H1 (cell line): Measurements from ENCODE around the gene DET1. TPM values are rescaled to one million over a fixed set of nuclear protein-coding genes. Genes with fewer than 3 reads are reported as not detected.

Experiments
- CTCF ChIA-PET: fragments of 300-600 bp; sonication (Branson Sonifier 250); formaldehyde crosslinking; loops from one replicate; lab custom pipeline; 2021; ENCODE audit not compliant: partially characterized antibody; lab: Charles Lee
- POLR2A ChIA-PET: fragments of 300-600 bp; sonication (Branson Sonifier 250); formaldehyde crosslinking; loops from one replicate; lab custom pipeline; 2021; ENCODE audit warnings: inconsistent platforms; ENCODE audit not compliant: partially characterized antibody; lab: Charles Lee
- DNase-seq, 2 experiments: peaks; one replicate each; pipeline versions ENCODE4 v3.0.0 to v3.0.0-alpha.2; 2010 to 2022; ENCODE audit warnings: low spot score in 2 of 2, low read depth in 1 of 2, mixed read lengths in 1 of 2
- FAIRE-seq: peaks from 2 replicates; lab custom pipeline; 2011; peaks lifted over from hg19 to GRCh38; lab: Jason Lieb, UNC
- H2AFZ ChIP-seq: 2 replicates; pipeline ENCODE4 v1.8.1; 2012; ENCODE audit warnings: low read length, inconsistent platforms
- H2AK5ac ChIP-seq: 2 replicates; pipeline ENCODE4 v1.6.1; 2013; ENCODE audit warnings: low read depth, low read length
- H2BK120ac ChIP-seq: replicated peaks from 2 replicates; pipeline ENCODE3; 2013; ENCODE audit warnings: low read depth, low read length, inconsistent platforms
- H2BK12ac ChIP-seq: 2 replicates; pipeline ENCODE4 v1.6.1; 2013; ENCODE audit warnings: low read depth, low read length
- H2BK15ac ChIP-seq: 2 replicates; pipeline ENCODE4 v1.6.1; 2013; ENCODE audit warnings: low read length
- H2BK20ac ChIP-seq: 2 replicates; pipeline ENCODE4 v1.6.1; 2013; ENCODE audit warnings: low read length
- H2BK5ac ChIP-seq: 2 replicates; pipeline ENCODE4 v1.6.1; 2013; ENCODE audit warnings: low read depth, low read length
- H3K14ac ChIP-seq: 2 replicates; pipeline ENCODE4 v1.6.1; 2013; ENCODE audit warnings: inconsistent platforms; ENCODE audit not compliant: insufficient read length
- H3K18ac ChIP-seq: 2 replicates; pipeline ENCODE4 v1.6.1; 2013; ENCODE audit warnings: low read length; ENCODE audit errors: extremely low read depth
- H3K23ac ChIP-seq: 2 replicates; pipeline ENCODE4 v1.6.1; 2013; ENCODE audit warnings: inconsistent platforms; ENCODE audit not compliant: insufficient read length
- H3K23me2 ChIP-seq: 2 replicates; pipeline ENCODE4 v1.6.1; 2013; ENCODE audit warnings: low read depth, low read length
- H3K27ac ChIP-seq: 2 replicates; pipeline ENCODE4 v1.6.1; 2011; ENCODE audit warnings: low read depth, low read length, inconsistent platforms
- H3K27me3 ChIP-seq, 4 experiments: replicated peaks in 1 of 4; 1 replicate in 1 of 4; 2 replicates in 3 of 4; pipeline versions ENCODE4 v1.6.1 to v1.8.1; 2011 to 2013; ENCODE audit warnings: low read length in 3 of 4, mild to moderate bottlenecking in 3 of 4, inconsistent platforms in 2 of 4, mixed read lengths in 2 of 4, moderate library complexity in 1 of 4; ENCODE audit not compliant: control insufficient read depth in 3 of 4, insufficient read depth in 3 of 4; ENCODE audit errors: extremely low read depth in 1 of 4
- H3K36me3 ChIP-seq, 4 experiments: 2 replicates each; pipeline versions ENCODE4 v1.6.1 to v1.8.1; 2011 to 2013; ENCODE audit warnings: mild to moderate bottlenecking in 4 of 4, low read length in 3 of 4, moderate library complexity in 2 of 4, control low read depth in 1 of 4, inconsistent platforms in 1 of 4; ENCODE audit not compliant: insufficient read depth in 4 of 4, control insufficient read depth in 2 of 4
- H3K4ac ChIP-seq: replicated peaks from 2 replicates; pipeline ENCODE3; 2013; ENCODE audit warnings: low read length, low read depth, mixed read lengths, inconsistent platforms; ENCODE audit not compliant: insufficient read length
- H3K4me1 ChIP-seq, 4 experiments: replicated peaks in 1 of 4; 1 replicate in 1 of 4; 2 replicates in 3 of 4; pipeline versions ENCODE4 v1.6.1 to v1.8.1; 2011 to 2013; ENCODE audit warnings: low read length in 3 of 4, inconsistent platforms in 2 of 4, mixed read lengths in 1 of 4; ENCODE audit not compliant: insufficient read depth in 4 of 4, control insufficient read depth in 3 of 4
- H3K4me2 ChIP-seq, 2 experiments: 2 replicates each; pipeline versions ENCODE4 v1.6.1 to v1.8.1; 2011 to 2013; ENCODE audit warnings: low read depth in 2 of 2, low read length in 2 of 2, control low read depth in 1 of 2, inconsistent platforms in 1 of 2, mild to moderate bottlenecking in 1 of 2; ENCODE audit not compliant: insufficient read depth in 1 of 2
- H3K4me3 ChIP-seq, 4 experiments: fragments of 200-600, 300-600 bp in 1 of 4; sonication (generic), shearing (Covaris generic), sonication (Bioruptor Twin) in 1 of 4; 2 replicates each; pipeline versions ENCODE4 v1.5.1 to v1.8.1; 2011 to 2016; ENCODE audit warnings: low read length in 4 of 4, low read depth in 3 of 4, control low read depth in 2 of 4, inconsistent platforms in 2 of 4, mild to moderate bottlenecking in 2 of 4, mixed read lengths in 1 of 4, moderate library complexity in 1 of 4; ENCODE audit not compliant: insufficient read depth in 2 of 4; ENCODE audit errors: extremely low read depth in 1 of 4
- H3K56ac ChIP-seq: replicated peaks from 2 replicates; pipeline ENCODE3; 2013; ENCODE audit warnings: low read depth, mild to moderate bottlenecking, mixed read lengths, low read length, inconsistent platforms; ENCODE audit not compliant: insufficient read length
- H3K79me1 ChIP-seq: 2 replicates; pipeline ENCODE4 v1.6.1; 2013; ENCODE audit warnings: low read depth, low read length, control low read depth
- H3K79me2 ChIP-seq, 2 experiments: 2 replicates each; pipeline versions ENCODE4 v1.6.1 to v1.8.1; 2012 to 2013; ENCODE audit warnings: low read length in 2 of 2, mild to moderate bottlenecking in 2 of 2, inconsistent platforms in 1 of 2; ENCODE audit not compliant: insufficient read depth in 2 of 2, control insufficient read depth in 1 of 2
- H3K9ac ChIP-seq, 4 experiments: replicated peaks in 1 of 4; 1 replicate in 1 of 4; 2 replicates in 3 of 4; pipeline versions ENCODE4 v1.6.1 to v1.8.1; 2011 to 2013; ENCODE audit warnings: low read depth in 3 of 4, low read length in 3 of 4, control low read depth in 2 of 4, mild to moderate bottlenecking in 2 of 4, moderate library complexity in 2 of 4, inconsistent platforms in 1 of 4; ENCODE audit errors: extremely low read depth in 1 of 4
- H3K9me3 ChIP-seq, 2 experiments: 2 replicates each; pipeline versions ENCODE4 v1.6.1 to v1.8.1; 2012 to 2013; ENCODE audit warnings: mild to moderate bottlenecking in 2 of 2, moderate library complexity in 2 of 2, control low read depth in 1 of 2, inconsistent platforms in 1 of 2, low read depth in 1 of 2, low read length in 1 of 2, mixed read lengths in 1 of 2; ENCODE audit not compliant: insufficient read depth in 2 of 2
- H4K20me1 ChIP-seq, 2 experiments: replicated peaks in 1 of 2; 2 replicates each; pipeline versions ENCODE3 to v1.8.1; 2011 to 2013; ENCODE audit warnings: inconsistent platforms in 2 of 2, low read length in 2 of 2, mild to moderate bottlenecking in 1 of 2; ENCODE audit not compliant: insufficient read depth in 2 of 2, control insufficient read depth in 1 of 2
- H4K5ac ChIP-seq: 2 replicates; pipeline ENCODE4 v1.6.1; 2013; ENCODE audit warnings: low read length, low read depth, mixed read lengths, inconsistent platforms; ENCODE audit not compliant: insufficient read length
- H4K8ac ChIP-seq: 2 replicates; pipeline ENCODE4 v1.8.0; 2013; ENCODE audit warnings: mild to moderate bottlenecking, moderate library complexity, low read length, inconsistent platforms; ENCODE audit not compliant: insufficient read depth; ENCODE audit errors: extremely low read depth
- H4K91ac ChIP-seq: replicated peaks from 2 replicates; pipeline ENCODE3; 2013; ENCODE audit warnings: low read length, mixed read lengths, inconsistent platforms; ENCODE audit not compliant: insufficient read length
- FOSL1 ChIP-seq: IDR thresholded peaks from 2 replicates; pipeline ENCODE4 v1.6.1; 2011; ENCODE audit warnings: mild to moderate bottlenecking, low read depth, low read length, moderate library complexity; ENCODE audit not compliant: insufficient read depth
- GABPA ChIP-seq: IDR thresholded peaks from 2 replicates; pipeline ENCODE4 v1.6.1; 2011; ENCODE audit warnings: mild to moderate bottlenecking, low read length, moderate library complexity, borderline replicate concordance; ENCODE audit not compliant: insufficient read depth
- WGBS, 2 experiments: shearing (Covaris generic) in 1 of 2; methylation state at CpG; one replicate each; pipeline versions ENCODE4 v1.1.6 to v1.1.7; 2013 to 2015; ENCODE audit warnings: low lambda C conversion rate in 2 of 2, mixed read lengths in 2 of 2, inconsistent platforms in 1 of 2, low coverage in 1 of 2, missing lambda C conversion rate in 1 of 2; ENCODE audit not compliant: insufficient replicate concordance in 2 of 2, insufficient coverage in 1 of 2, insufficient read length in 1 of 2; ENCODE audit errors: extremely low coverage in 1 of 2, missing lambda C conversion rate in 1 of 2; 5-methylcytosine and 5-hydroxymethylcytosine counted together
- polyA plus RNA-seq, 7 experiments: library from polyadenylated mRNA; depleted of rRNA in 3 of 7; stranded (reverse) in 5 of 7; unstranded in 2 of 7; fragments of >200 nt in 5 of 7; fragments of 200-250 nt in 2 of 7; gene quantifications; 1 replicate in 5 of 7; 2 replicates in 1 of 7; 4 replicates in 1 of 7; pipeline versions ENCODE4 v1.2.1 to v1.2.3, GENCODE V29; 2011 to 2013; ENCODE audit warnings: missing spikeins in 2 of 7, mixed read lengths in 2 of 7
- total RNA-seq: library from RNA; stranded (reverse); fragmentation: NEBNext Ultra II Directional; extraction: Animal tissue kit (Norgen Biotek cat#: 25700); gene quantifications from 2 replicates; pipeline ENCODE4 v1.2.1, GENCODE V29; 2021

Gene DET1
- total and polyA plus RNA-seq, 2 of the 8 experiments (the other 6 are each of a cell fraction or from before 2014, with no cell fraction given), result 5.4 to 8.5 TPM

DNA sequence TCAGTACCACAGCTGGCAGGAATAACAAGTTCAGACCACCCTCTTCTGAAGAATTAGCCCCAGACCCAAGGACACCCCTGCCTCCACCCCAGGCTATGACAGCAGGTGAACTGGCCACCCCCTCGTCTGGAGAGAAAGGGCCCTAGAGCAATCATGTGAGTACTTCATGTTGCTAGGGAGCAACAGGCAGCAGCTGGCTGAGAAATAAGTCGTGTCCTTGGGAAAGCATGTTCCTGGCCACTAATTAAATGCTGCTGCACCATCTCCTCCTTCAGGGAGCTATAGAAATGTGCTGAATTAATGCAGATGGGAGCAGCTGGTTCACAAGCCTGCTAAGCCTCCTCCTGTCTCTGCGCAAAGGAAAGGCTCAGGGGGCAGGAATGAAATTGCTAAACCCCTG is 47.5 kb downstream of the DET1 start:
- TF ChIP-seq GABPA, result no peak
- no peak for TF ChIP-seq FOSL1
- TF ChIP-seq, all 59 proteins: peak for 0
- Histone ChIP-seq H2BK5ac (no peak overlapping the region), H4K8ac (no peak overlapping the region), H3K79me2 (no peaks in the 10 kb centered on the region), H3K4me1 (peaks cover 0 to 5% (median 3%) of the 10 kb centered on the region in 4 experiments; a peak in 2 of 7 replicates), H3K4ac (no peak overlapping the region), H4K91ac (no peak overlapping the region), H3K27ac (no peak overlapping the region), H2BK12ac (no peak overlapping the region), H3K4me3 (no peak overlapping the region), H3K23ac (no peak overlapping the region), H2BK20ac (no peak overlapping the region), H2AK5ac (no peak overlapping the region), H3K18ac (no peak overlapping the region; the same call in 1 of the 2 replicates), H3K4me2 (no peak overlapping the region), H2BK15ac (no peak overlapping the region), H3K56ac (no peak overlapping the region), H3K9me3 (no peaks in the 10 kb centered on the region), H2AFZ (no peak overlapping the region), H4K5ac (no peak overlapping the region), H3K9ac (no peak overlapping the region), H4K20me1 (no peaks in the 10 kb centered on the region), H3K36me3 (no peaks in the 10 kb centered on the region), H3K27me3 (no peaks in the 10 kb centered on the region), H2BK120ac (no peak overlapping the region), H3K14ac (no peak overlapping the region), H3K79me1 (no peaks in the 10 kb centered on the region), H3K23me2 (no peaks in the 10 kb centered on the region)
- no peak for FAIRE-seq
- DNase-seq, result no peak
- CTCF ChIA-PET, result interaction anchor here (0.8 to 2.2 kb wide), 3 partner anchors 10 to 30 kb away, joined by 3 to 14 read pairs (median 3); no protein-coding TSS in a partner anchor
- WGBS, 2 experiments, result 82% methylated on average over 3 of the region's 3 CpGs; no CpG with 5 or more reads in 1 of the 2 experiments
- POLR2A ChIA-PET, result interaction anchor here (1.1 to 1.3 kb wide), 2 partner anchors 10 to 15 kb away, joined by 3 to 4 read pairs; no protein-coding TSS in a partner anchor
